Fibroblast of the aortic adventitia (primary cell): ENCODE measurements around the gene RSF1. TPM values are rescaled to one million over a fixed set of nuclear protein-coding genes. Genes with fewer than 3 reads are reported as not detected.

ENCODE experiments used
- DNase-seq: peaks from one replicate; pipeline ENCODE4 v3.0.0-alpha.2; 2010; ENCODE audit warnings: low read depth
- H3K4me3 ChIP-seq: 2 replicates; pipeline ENCODE4 v1.5.1; 2011; ENCODE audit warnings: low read depth, mild to moderate bottlenecking, control low read depth, low read length, moderate library complexity
- small RNA-seq: library from RNA; depleted of rRNA; stranded (forward); fragments of <200 nt; gene quantifications from one replicate; pipeline ENCODE3, GENCODE V24; 2012
- total RNA-seq: library from RNA; depleted of rRNA; stranded (reverse); fragments of >200 nt; gene quantifications from 2 replicates; pipeline ENCODE4 v1.2.3, GENCODE V29; 2012; ENCODE audit warnings: low replicate concordance
- TF ChIP-seq, protein P1 (sequence below): IDR thresholded peaks from 2 replicates; pipeline ENCODE4 v1.5.1; 2011; ENCODE audit warnings: mild to moderate bottlenecking, low read length, control low read depth, inconsistent platforms; ENCODE audit not compliant: insufficient read depth

RSF1 gene
- total RNA-seq, 1 donor, result 44.5 TPM

DNA sequence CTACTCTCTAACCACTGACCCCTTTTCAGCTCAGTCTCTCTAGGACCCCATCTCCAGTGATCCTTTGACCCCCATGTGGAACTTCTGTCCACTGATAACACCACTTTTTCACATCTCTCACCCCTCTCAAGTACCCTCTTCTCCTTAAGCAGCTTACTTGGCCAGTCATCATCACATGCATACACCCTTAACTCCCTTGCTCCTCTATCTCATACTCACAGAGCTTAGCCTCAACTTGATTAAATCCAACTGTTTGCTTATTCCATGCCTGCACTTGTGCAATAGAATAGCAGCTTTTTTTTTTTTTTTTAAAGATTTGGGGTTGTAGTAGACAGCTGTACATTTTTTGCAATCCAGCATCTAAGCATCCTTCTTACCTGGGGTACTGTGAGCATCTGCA is 208.6 kb downstream of the RSF1 start:
- H3K4me3 ChIP-seq, result no peak overlapping the region
- TF ChIP-seq, protein P1, sequence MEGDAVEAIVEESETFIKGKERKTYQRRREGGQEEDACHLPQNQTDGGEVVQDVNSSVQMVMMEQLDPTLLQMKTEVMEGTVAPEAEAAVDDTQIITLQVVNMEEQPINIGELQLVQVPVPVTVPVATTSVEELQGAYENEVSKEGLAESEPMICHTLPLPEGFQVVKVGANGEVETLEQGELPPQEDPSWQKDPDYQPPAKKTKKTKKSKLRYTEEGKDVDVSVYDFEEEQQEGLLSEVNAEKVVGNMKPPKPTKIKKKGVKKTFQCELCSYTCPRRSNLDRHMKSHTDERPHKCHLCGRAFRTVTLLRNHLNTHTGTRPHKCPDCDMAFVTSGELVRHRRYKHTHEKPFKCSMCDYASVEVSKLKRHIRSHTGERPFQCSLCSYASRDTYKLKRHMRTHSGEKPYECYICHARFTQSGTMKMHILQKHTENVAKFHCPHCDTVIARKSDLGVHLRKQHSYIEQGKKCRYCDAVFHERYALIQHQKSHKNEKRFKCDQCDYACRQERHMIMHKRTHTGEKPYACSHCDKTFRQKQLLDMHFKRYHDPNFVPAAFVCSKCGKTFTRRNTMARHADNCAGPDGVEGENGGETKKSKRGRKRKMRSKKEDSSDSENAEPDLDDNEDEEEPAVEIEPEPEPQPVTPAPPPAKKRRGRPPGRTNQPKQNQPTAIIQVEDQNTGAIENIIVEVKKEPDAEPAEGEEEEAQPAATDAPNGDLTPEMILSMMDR, result no peak
- DNase-seq, result no peak

Small RNAs within 50 kb of the gene (small RNA-seq; reads per million reads assigned to genes)
- gene RF00019, result not detected

Other genes with a start within 250 kb of the RSF1 start
- 2.8 and 3.3 TPM in 2 replicates for gene AQP11, start 230.8 kb downstream of the RSF1 start, total RNA-seq
- gene CLNS1A, start 182.9 kb downstream of the RSF1 start, total RNA-seq, result 116 and 419 TPM in 2 replicates
- 28.8 and 51.8 TPM in 2 replicates for gene AAMDC, start 422 bp upstream of the RSF1 start, total RNA-seq
- 24.1 and 52.6 TPM in 2 replicates for gene INTS4, start 173.9 kb upstream of the RSF1 start, total RNA-seq
- gene KCTD14, start 202.6 kb upstream of the RSF1 start, total RNA-seq, result 0.45 TPM in 1 of 2 replicates, not detected in the other
- not detected in 2 replicates for gene THRSP, start 243.1 kb upstream of the RSF1 start, total RNA-seq